Inferior parietal cortex (tissue), 1 donor: ENCODE data around the gene PCK2.
"Not testable (repeated sequence)": the region's sequence is repeated elsewhere in the genome, so short reads cannot be mapped to it uniquely, and the experiment has no call there.

ENCODE experiments used
- DNase-seq: peaks from one replicate; pipeline ENCODE4 v3.0.0-alpha.2; 2016; ENCODE audit errors: extremely low spot score

The PCK2 gene

DNA sequence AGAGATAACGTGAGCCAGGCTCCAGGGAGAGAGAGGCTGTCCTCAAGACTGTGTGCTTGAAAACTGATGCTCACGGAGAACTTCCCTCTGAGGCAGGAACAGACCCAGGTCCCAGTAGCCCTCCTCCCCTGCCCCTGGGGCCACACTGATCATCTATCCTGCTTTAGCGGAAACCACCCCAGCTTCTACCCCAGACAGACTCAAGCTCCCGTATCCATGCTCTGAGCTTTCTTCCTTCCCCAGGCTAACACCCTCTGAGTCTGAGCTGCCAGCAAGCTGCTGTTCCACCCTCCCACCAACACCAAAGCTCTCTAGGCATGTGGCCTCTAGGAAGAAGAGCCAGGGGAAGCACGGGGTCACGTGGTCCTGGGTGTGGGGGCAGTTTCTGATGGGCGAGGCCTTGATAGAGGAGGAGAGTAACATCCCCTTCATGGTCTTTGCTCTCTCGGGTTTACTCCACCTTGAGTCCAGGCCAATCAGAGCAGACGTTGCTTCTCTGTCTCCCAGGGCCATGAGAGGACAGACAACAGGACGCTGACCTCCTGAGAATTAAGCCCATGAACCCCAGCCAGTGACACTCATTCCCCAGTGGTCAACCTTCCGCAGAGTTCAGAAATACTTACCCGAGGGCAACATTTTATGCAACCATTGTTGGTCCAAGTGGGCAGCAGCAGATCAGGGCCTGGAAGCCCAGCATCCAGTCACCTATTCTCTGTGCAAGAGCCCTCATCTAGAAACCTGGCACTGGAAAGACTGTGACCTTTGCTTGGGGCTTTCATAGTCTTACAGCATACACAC lies 1.4 kb downstream of the PCK2 start:
- DNase-seq, result no peak

DNA sequence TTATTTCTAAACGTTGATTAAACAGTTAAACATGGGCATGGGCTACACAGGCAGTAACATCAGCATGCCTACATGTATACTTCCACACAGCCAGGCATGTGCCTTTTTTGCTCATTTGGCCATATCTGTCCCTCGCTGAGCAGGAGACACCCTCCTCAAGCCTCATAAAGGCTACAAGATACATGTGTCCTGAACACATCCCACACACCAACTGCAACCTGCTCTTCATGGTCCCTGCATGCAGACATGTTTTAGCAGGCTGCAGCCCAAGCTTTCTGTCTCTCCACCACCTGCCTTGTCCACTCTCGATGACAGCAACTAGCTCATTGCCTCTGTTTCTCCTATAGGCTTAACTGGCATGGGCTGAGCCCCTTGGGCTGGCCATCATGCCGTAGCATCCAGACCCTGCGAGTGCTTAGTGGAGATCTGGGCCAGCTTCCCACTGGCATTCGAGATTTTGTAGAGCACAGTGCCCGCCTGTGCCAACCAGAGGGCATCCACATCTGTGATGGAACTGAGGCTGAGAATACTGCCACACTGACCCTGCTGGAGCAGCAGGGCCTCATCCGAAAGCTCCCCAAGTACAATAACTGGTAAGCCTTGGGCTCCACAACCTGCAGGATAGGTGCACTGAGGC lies 2.6 kb downstream of the PCK2 start:
- DNase-seq, result no peak

GRCh38 chr14:24098229-24098926 lies 4.3 kb downstream of the PCK2 start:
- no peak for DNase-seq

DNA sequence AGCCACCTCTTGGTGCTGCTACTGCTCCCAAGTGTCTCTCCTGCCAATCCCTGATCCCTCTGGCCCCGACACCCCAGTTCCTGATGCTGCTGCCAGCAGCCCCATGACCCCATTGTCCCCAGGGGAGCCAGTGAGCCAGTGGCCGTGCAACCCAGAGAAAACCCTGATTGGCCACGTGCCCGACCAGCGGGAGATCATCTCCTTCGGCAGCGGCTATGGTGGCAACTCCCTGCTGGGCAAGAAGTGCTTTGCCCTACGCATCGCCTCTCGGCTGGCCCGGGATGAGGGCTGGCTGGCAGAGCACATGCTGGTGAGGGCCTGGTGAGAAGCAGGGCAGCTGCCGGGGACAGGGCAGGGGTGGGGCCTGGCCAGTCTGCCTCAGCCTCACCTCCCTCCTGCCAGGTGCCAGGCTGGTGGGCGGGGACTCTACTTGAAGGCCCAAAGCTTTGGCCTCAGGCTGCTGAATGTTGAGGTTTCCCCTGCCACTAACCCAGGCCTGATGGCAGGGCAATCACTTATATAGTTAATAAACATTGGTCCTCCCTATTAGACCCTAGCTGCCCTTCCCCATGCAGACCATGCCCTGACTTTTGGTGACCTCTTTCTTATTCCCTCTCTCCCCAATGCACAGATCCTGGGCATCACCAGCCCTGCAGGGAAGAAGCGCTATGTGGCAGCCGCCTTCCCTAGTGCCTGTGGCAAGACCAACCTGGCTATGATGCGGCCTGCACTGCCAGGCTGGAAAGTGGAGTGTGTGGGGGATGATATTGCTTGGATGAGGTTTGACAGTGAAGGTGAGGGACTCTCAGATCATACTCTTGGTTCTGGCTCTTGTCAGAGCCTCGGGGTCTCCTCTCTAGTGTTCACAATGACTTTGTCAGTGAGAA lies 5.1 kb downstream of the PCK2 start:
- no peak for DNase-seq

DNA sequence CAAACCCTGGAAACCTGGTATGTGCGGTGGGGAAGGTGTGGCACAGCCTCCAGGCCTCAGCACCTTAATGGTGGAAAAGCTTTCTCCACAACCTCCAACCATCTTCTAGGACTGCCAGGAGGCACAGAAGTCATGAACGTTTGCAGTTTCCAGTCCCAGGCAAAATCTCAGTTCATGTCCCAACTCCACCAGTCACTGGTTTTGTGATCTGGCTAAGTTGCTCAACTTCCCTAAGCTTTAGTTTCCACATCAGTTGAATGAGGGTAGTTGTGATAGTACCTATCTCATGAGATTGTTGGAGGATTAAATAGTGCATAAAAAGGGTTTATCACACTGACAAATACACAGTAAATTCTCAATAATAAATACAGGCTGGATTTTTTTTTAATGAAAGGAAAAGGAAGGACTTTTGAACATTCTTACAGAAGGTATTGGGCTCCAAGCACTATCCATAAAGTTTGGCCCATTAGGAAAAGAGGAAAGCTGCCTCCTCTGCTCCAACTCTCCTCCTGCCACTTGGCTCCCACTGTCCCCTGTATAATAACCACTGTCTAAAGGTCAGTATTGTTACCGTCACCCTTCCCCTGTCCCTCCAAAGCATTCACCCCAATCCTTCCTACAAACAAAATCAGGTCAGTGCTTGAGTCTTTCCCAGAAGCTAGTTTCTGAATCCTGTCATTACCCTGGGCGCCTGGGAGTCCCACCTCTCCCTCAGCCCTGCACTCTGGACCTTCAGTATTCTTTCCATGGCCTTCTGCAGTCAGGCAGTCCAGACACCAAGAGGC lies 6.3 kb downstream of the PCK2 start:
- no peak for DNase-seq

- no peak for DNase-seq
These were observed 6.9 kb downstream of the PCK2 start for GRCh38 chr14:24100982-24101494.

DNA sequence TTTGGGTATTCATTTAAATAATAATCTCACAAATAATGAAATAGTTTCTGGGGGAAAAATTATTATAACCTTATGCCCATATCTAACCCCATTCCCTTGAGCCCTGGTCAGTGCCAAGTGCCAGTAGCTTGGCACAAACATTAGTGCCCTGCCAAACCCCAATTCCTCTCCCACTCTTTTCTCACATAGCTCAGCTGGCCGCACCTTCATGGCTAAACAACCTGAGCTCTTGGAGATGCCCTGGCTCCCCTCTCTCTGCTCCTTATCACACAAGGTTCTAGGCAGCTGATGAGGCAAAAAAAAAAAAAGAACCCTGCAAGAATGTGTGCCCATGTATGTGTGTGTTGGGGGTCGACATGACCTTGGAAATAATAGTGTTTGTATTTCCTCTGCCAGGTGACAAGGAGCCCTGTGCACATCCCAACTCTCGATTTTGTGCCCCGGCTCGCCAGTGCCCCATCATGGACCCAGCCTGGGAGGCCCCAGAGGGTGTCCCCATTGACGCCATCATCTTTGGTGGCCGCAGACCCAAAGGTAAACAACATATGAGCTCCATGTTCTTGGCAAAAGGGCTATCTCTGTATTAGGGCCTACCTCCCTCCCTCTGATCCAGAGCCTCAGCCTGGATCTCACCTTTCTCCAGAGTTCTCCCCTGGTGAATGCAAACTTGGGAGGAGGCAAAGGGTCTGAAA lies 8.4 kb downstream of the PCK2 start:
- no peak for DNase-seq

- DNase-seq, result no peak
These were observed 9.3 kb downstream of the PCK2 start for GRCh38 chr14:24103451-24103850.

DNA sequence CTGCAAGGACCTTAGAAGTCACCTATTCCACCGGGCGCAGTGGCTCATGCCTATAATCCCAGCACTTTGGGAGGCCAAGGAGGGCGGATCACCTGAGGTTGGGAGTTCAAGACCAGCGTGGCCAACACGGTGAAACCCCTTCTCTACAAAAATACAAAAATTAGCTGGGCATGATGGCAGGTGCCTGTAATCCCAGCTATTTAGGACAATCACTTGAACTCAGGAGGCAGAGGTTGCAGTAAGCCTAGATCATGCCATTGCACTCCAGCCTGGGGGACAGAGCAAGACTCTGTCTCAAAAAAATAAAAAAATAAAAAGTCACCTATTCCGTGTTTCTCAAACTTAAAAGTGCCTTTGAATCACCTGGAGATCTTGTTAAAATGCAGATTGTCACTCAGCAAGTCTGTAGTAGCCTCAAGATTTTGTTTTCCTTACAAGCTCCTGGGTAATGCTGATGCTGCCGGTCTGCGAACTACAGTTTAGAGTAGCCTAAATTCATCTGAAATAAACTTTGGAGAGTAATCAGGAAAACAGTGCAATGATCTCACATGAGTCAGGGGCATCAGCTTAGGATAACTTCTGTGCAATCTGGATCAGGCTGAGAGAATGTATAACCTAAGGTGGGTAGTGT lies 11.6 kb downstream of the PCK2 start:
- not testable (repeated sequence) for DNase-seq

- no peak for DNase-seq
These were observed 12.7 kb downstream of the PCK2 start for GRCh38 chr14:24106672-24107271.

GRCh38 chr14:24108336-24108874 lies 14.3 kb downstream of the PCK2 start:
- DNase-seq, result no peak

DNA sequence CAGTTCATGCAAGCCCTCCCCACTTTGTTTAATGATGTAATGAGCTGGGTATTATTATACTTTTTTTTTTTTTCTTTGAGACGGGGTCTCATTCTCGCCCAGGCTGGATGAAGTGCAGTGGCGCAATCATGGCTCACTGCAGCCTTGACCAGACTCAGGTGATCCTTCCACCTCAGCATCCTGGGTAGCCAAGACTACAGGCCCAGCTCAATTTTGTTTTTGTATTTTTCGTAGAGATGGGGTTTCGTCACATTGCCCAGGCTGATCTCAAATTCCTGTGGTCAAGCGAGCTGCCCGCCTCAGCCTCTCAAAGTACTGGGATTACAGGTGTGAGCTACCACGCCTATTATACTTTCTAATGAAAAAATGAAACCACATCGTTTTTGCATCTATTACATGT lies 15.9 kb downstream of the PCK2 start:
- no peak for DNase-seq

- no peak for DNase-seq
These were observed 16.4 kb downstream of the PCK2 start for GRCh38 chr14:24110523-24110922.

DNA sequence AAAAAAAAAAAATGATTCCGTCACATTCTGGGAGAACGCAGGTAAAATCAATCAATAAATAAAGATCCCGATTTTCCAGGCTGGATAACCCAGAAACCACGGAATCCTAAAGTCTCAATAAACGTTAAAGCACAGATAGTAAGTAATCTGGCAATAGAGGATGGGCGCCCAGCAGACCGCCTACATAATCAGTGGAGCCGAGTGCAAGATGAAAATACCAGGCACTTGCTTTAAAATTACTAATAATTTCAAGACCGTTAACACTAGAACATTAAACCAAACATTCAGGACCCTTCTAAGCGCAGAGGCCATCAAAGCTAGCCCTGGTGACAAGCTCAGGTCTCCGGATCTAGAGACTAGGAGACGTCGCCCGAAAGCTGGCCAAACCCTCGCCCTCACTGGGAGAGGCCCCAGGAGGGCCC lies 19.3 kb downstream of the PCK2 start:
- no peak for DNase-seq

DNA sequence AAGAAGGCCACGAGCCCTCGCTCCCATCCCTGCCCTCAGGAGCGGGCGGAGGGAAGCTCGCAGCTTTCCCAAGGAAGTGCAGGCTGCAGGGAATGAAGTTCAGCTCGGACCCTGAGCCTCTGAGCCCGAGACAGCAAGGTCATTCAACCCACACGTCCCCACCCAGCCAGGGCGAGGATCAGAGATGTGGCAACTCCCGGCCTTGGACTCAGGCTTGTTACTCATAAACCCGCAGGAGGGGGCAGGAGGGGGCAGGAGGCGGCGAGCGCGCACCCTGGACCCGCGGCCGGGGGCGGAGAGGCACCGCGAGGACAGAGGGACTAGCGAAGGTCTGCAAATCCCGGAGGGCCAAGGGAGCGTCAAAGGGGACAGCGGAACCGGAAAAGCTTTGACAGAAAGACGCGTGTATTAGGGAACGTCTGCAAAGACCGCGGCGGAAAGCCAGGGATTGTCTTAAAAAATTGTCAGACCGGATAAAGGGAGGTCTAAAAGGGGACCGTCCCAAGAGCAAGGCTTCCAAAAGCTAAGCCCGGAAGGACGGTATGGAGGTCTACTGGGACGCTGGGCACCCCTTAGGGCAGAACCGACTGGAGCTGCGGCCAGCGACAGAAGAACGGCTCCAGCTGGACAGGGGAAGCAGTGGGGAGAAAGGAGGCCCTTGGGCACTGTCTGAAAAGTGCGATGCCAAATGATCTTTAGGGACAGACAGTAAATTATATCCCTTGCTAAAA lies 19.9 kb downstream of the PCK2 start:
- peak; percentile 89 for DNase-seq

DNA sequence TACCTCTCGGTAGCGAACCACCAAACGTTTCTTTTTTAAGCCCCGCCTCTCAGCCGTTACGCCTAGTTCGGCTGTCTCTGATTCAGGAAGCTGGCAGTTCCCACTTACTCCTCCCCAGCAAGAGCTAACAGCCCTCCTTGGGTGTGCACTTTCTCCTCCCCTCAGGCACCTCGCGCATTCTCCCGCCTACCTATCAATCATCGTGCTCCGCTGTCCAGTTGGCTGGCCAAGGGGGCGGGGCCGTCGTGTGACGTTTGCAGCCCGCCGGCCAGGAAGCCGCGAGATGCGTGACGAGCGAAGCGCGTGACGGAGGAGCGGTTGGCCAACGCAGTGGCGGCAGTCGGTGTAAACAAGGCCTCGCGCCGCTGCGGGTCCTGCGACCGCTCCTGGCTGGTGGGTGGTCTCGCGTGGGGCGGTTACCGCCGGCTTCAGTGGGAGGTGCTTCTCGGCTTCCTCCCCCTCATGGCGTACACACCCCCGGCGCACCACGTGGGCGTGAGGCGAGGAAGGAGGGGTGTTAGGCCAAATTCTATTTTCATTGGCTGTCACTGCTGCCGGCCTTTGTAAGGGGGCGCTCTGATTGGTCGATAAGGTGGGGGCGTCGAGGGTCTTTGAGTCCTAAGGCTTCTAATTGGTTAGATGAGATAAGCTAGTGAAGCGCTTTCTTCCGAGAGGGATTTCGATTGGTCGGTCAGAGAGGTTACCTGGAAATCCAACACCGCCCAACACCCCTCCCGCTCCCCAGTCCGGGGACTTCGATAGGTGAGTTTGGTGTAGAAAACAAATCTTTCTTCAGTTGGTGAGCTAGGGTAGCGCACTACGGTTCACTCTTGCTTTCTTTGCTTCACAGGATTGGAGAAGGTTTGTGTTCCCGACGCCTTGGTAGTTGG lies 20.7 kb downstream of the PCK2 start, which contains the start of the genes DCAF11 and NRL:
Gene DCAF11 (plus strand): TSS at position 246 of the 890 bp plus-strand sequence. CDS start 818 bp downstream, outside the sequence.
Gene NRL (minus strand): TSS at position 418 of the 890 bp plus-strand sequence. CDS start 32,101 bp downstream, outside the sequence.
- DNase-seq, result peak; percentile 98
